Heart right ventricle (tissue), 16 donors: ENCODE measurements around the gene DRAP1. TPM values are rescaled to one million over a fixed set of nuclear protein-coding genes. Genes with fewer than 3 reads are reported as not detected.

ENCODE experiments used
- ATAC-seq, 8 donors: fragments of 200-7000 bp; cut with Tn5 transposase; one replicate each; pipeline ENCODE4 v1.9.1; 2020; ENCODE audit warnings: mild to moderate bottlenecking in 8 of 8, moderate library complexity in 8 of 8, moderate number of reproducible peaks in 1 of 8
- DNase-seq, 2 donors: peaks; one replicate each; pipeline ENCODE4 v3.0.0-alpha.2; 2020
- H3K27ac ChIP-seq, 10 donors: fragments of 200-600 bp; sonication (generic) in 2 of 10; one replicate each; pipeline versions ENCODE4 v1.5.0 to v1.8.0; 2020 to 2022; ENCODE audit warnings: mild to moderate bottlenecking in 3 of 10
- H3K27me3 ChIP-seq, 7 donors: fragments of 200-600 bp; one replicate each; pipeline ENCODE4 v1.8.0; 2021 to 2022; ENCODE audit warnings: mild to moderate bottlenecking in 2 of 7
- H3K36me3 ChIP-seq, 9 donors: fragments of 200-600 bp; sonication (generic) in 1 of 9; one replicate each; pipeline versions ENCODE4 v1.5.0 to v1.8.0; 2020 to 2022; ENCODE audit warnings: mild to moderate bottlenecking in 2 of 9
- H3K4me1 ChIP-seq, 9 donors: fragments of 200-600 bp; sonication (generic) in 1 of 9; one replicate each; pipeline versions ENCODE4 v1.5.0 to v1.8.0; 2020 to 2022; ENCODE audit warnings: mild to moderate bottlenecking in 4 of 9
- H3K4me3 ChIP-seq, 10 donors: fragments of 200-600 bp; sonication (generic) in 2 of 10; one replicate each; pipeline versions ENCODE4 v1.5.0 to v1.8.0; 2020 to 2022; ENCODE audit warnings: mild to moderate bottlenecking in 7 of 10, moderate library complexity in 2 of 10
- H3K9me3 ChIP-seq, 11 donors: fragments of 200-600 bp in 10 of 11; sonication (generic) in 2 of 11; one replicate each; pipeline versions ENCODE4 v1.5.0 to v1.8.0; 2013 to 2022; ENCODE audit warnings: mild to moderate bottlenecking in 2 of 11, control low read depth in 1 of 11, moderate library complexity in 1 of 11
- WGBS, 2 donors: extraction: QIAGEN DNeasy Blood & Tissue Kit; methylation state at CpG; one replicate each; pipeline ENCODE4 v1.1.7; 2013; ENCODE audit warnings: inconsistent platforms in 1 of 2; 5-methylcytosine and 5-hydroxymethylcytosine counted together
- intact Hi-C, 10 donors: fragments of 100-400 bp; cut with DNase I; formaldehyde crosslinking; loops; one replicate each; pipeline versions ENCODE4 v1.11.1 to v1.14.2; 2022
- polyA plus RNA-seq, 2 donors: library from polyadenylated mRNA; stranded (reverse); fragments of 200-250 nt; gene quantifications; one replicate each; pipeline ENCODE4 v1.2.3, GENCODE V29; 2013
- total RNA-seq, 10 donors: library from RNA; stranded (reverse); fragmentation: NEBNext Ultra II Directional in 3 of 10; extraction: Animal tissue kit (Norgen Biotek cat#: 25700) in 3 of 10; gene quantifications; one replicate each; pipeline versions ENCODE4 v1.2.1 to v1.2.4, GENCODE V29; 2021 to 2023
- TF ChIP-seq, protein P1 (sequence below), 9 donors: fragments of 200-600 bp; sonication (generic) in 2 of 9; IDR thresholded peaks; one replicate each; pipeline versions ENCODE4 v1.5.0 to v1.8.0; 2021 to 2022; ENCODE audit warnings: antibody characterized with exemption in 9 of 9, mild to moderate bottlenecking in 5 of 9, moderate library complexity in 1 of 9
- donor health status: Arrhythmogenic right ventricular cardiomyopathy.
- donor health status: ischemic (EF 13 %, LVEDD 7.1; RV severe dilation, severe dysfunction).
- donor health status: healthy with polysubstance abuse.
- donor health status: DM: no; HTN: yes; CAD: no.
- donor health status: DM: no; HTN: no; CAD: no.
- donor health status: ischemic (EF 25% LVEDD 6.9; RV normal size, moderate dysfunction).
- donor health status: ischemic (EF 25% LVEDD 5.7; RV mildly dilated, moderate dysfunction).
- donor health status: healthy.
- donor health status: DM: yes; HTN: yes; CAD: no.
- donor health status: Ischemic cardiomyopathy.
- donor health status: ischemic (EF 35%, LVEDD 5.7; RV mildly dilated, moderate dysfunction).
- donor health status: nonischemic (EF 11% LVEDD 7.7; RV severe dilation, severe dysfunction).
- donor health status: DM: yes; HTN: yes; CAD: no.
- donor health status: PGD.
- donor health status: ischemic (EF 29% LVEDD 5.4; RV normal size, mild dysfunction).
- donor health status: nonischemic (EF 23%, LVEDD 6.1; RV moderate dilation, normal function).

The DRAP1 gene
- total and polyA plus RNA-seq, 12 donors = 69.4 to 210 (median 98.8) TPM

DNA sequence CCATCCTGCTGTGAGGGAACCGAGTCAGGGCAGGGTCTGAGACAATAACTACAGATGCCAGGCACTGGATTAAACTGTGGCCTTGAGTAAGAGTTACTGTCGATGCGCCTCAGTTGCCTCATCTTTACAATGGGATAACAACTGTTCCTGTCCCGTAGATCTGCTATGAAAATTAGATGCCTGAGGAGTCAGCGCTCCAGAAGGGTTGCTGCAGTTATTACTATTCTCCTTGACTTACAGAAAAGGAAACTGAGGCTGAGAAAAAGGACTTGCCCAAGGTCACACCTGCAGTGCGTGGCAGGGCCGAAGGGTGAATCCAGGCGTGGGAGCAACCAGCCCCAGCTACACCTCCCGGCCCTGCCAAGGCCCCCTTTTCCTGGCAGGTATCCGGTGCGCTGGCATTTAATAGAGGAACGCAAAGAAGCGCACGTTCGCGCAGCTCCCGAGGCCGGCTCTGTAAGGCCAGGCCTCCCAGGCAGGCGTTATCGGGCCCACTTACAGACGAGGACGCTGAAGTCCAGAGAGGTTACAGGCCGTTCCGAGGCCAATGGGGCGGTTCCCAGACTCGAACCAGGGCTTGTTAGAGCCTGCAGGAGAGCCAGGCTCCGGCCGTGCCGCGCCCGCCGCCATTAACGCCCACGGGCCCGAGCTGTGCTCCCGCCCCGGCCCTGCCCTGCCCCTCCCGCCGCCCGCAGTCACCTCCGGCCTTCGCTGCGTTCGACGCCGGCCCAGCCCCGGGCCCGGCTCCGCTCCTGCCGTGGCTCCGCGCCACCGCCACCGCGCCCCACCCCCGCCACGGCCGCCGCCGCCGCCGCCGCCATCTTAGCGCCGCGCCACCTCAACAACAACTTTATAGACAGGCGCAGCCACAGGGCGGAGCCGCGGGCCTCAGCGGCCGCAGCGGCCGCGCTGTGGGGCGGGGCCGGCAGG, 750 bp upstream of the DRAP1 start, which contains the start of gene C11orf68:
TSS of gene C11orf68 (minus strand) at position 852 of the 930 bp plus-strand sequence. CDS start at position 821, 31 bp downstream.
- Histone ChIP-seq H3K27ac (peak within 1 kb of the TSS; percentile 95 to 99 (median 97)), H3K36me3 (peaks cover 0 to 37% (median 4%) of the 10 kb centered on the region in 9 donors), H3K4me1 (peaks cover 36 to 60% (median 53%) of the 10 kb centered on the region in 9 donors), H3K4me3 (peak within 1 kb of the TSS; percentile 81 to 100 (median 98)), H3K9me3 (no peaks in the 10 kb centered on the region), H3K27me3 (no peaks in the 10 kb centered on the region)
- intact Hi-C loops = loop anchor here in 5 of 10 donors (1.0 to 5.0 kb wide), 8 partner anchors 28 to 346 kb away; partner anchors contain the start of genes SART1 (in 5 of the 5), FIBP (in 4 of the 5), CCDC85B (in 1 of the 5) and FAM89B (in 1 of the 5)
- WGBS, 2 donors = 4 to 6% methylated on average over 46 to 77 of the region's 77 CpGs
- TF ChIP-seq, protein P1, sequence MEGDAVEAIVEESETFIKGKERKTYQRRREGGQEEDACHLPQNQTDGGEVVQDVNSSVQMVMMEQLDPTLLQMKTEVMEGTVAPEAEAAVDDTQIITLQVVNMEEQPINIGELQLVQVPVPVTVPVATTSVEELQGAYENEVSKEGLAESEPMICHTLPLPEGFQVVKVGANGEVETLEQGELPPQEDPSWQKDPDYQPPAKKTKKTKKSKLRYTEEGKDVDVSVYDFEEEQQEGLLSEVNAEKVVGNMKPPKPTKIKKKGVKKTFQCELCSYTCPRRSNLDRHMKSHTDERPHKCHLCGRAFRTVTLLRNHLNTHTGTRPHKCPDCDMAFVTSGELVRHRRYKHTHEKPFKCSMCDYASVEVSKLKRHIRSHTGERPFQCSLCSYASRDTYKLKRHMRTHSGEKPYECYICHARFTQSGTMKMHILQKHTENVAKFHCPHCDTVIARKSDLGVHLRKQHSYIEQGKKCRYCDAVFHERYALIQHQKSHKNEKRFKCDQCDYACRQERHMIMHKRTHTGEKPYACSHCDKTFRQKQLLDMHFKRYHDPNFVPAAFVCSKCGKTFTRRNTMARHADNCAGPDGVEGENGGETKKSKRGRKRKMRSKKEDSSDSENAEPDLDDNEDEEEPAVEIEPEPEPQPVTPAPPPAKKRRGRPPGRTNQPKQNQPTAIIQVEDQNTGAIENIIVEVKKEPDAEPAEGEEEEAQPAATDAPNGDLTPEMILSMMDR (IDR thresholded peaks at IDR 0.05) = no peak
- ATAC-seq = peak in 2 of 8 donors; percentile 0 to 1
- DNase-seq = peak in 1 of 2 donors; percentile 14

- peak in 1 of 2 donors; percentile 52 for DNase-seq
- Histone ChIP-seq H3K4me1 (peaks cover 36 to 58% (median 49%) of the 10 kb centered on the region in 9 donors), H3K9me3 (no peaks in the 10 kb centered on the region), H3K4me3 (peak overlapping the region; percentile 55 to 100 (median 98)), H3K36me3 (peaks cover 0 to 42% (median 4%) of the 10 kb centered on the region in 9 donors), H3K27me3 (no peaks in the 10 kb centered on the region), H3K27ac (peak overlapping the region; percentile 62 to 96 (median 92))
- TF ChIP-seq, protein P1 (IDR thresholded peaks at IDR 0.05) = no peak
- intact Hi-C loops = loop anchor here in 6 of 10 donors (1.0 to 5.0 kb wide), 8 partner anchors 29 to 347 kb away; partner anchors contain the start of genes SART1 (in 6 of the 6), FIBP (in 4 of the 6), CCDC85B (in 1 of the 6) and FAM89B (in 1 of the 6)
- 0 to 1% methylated on average over 39 to 60 of the region's 60 CpGs for WGBS, 2 donors
- peak; percentile 7 to 46 (median 20) for ATAC-seq
Observed at GRCh38 chr11:65919573-65920371, 546 bp downstream of the DRAP1 start.

GRCh38 chr11:65920372-65920802, 1.2 kb downstream of the DRAP1 start:
- 60 to 70% methylated on average over 15 of the region's 15 CpGs for WGBS, 2 donors
- peaks cover 31 to 52% (median 43%) of the 10 kb centered on the region in 9 donors for H3K4me1 ChIP-seq
- H3K36me3 ChIP-seq = peaks cover 0 to 42% (median 4%) of the 10 kb centered on the region in 9 donors
- no peaks in the 10 kb centered on the region for H3K9me3 ChIP-seq
- intact Hi-C loops = loop anchor here in 1 of 10 donors (5.0 kb wide), 1 partner anchor 42 kb away; the partner anchor contains the start of gene SART1
- ATAC-seq = no peak
- no peaks in the 10 kb centered on the region for H3K27me3 ChIP-seq
- TF ChIP-seq, protein P1 (IDR thresholded peaks at IDR 0.05) = no peak
- peak overlapping the region in 6 of 10 donors; percentile 90 to 96 (median 94) for H3K27ac ChIP-seq
- DNase-seq = peak in 1 of 2 donors; percentile 17
- peak overlapping the region in 9 of 10 donors; percentile 81 to 100 (median 98) for H3K4me3 ChIP-seq
